ENCODE results near the gene FITM1.

DNA sequence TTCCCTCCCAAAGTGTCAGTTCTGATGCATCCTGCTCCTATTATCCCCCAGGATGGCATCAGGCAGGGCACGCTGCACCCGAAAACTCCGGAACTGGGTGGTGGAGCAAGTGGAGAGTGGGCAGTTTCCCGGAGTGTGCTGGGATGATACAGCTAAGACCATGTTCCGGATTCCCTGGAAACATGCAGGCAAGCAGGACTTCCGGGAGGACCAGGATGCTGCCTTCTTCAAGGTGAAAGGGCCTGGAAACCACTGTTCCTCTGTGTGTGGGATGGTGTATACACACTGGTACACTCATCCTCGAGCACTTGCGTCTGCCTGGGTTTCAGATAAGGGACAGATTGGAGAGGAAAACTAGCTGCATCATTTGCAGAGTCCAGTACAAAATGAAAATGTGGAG, 31.6 kb downstream of the FITM1 start:
- no peak for TF ChIP-seq POLR2A (IDR thresholded peaks at IDR 0.05)
- TF ChIP-seq, protein P1, sequence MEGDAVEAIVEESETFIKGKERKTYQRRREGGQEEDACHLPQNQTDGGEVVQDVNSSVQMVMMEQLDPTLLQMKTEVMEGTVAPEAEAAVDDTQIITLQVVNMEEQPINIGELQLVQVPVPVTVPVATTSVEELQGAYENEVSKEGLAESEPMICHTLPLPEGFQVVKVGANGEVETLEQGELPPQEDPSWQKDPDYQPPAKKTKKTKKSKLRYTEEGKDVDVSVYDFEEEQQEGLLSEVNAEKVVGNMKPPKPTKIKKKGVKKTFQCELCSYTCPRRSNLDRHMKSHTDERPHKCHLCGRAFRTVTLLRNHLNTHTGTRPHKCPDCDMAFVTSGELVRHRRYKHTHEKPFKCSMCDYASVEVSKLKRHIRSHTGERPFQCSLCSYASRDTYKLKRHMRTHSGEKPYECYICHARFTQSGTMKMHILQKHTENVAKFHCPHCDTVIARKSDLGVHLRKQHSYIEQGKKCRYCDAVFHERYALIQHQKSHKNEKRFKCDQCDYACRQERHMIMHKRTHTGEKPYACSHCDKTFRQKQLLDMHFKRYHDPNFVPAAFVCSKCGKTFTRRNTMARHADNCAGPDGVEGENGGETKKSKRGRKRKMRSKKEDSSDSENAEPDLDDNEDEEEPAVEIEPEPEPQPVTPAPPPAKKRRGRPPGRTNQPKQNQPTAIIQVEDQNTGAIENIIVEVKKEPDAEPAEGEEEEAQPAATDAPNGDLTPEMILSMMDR (IDR thresholded peaks at IDR 0.05): no peak
